IPS DF 19.7 (cell line): Measurements from ENCODE around the gene CHST12.
"Not testable (repeated sequence)": the region's sequence is repeated elsewhere in the genome, so short reads cannot be mapped to it uniquely, and the experiment has no call there.

Source experiments
- DNase-seq: peaks from one replicate; pipeline ENCODE4 v3.0.0-alpha.2; 2013; ENCODE audit warnings: low read depth, low spot score

CHST12 gene

DNA sequence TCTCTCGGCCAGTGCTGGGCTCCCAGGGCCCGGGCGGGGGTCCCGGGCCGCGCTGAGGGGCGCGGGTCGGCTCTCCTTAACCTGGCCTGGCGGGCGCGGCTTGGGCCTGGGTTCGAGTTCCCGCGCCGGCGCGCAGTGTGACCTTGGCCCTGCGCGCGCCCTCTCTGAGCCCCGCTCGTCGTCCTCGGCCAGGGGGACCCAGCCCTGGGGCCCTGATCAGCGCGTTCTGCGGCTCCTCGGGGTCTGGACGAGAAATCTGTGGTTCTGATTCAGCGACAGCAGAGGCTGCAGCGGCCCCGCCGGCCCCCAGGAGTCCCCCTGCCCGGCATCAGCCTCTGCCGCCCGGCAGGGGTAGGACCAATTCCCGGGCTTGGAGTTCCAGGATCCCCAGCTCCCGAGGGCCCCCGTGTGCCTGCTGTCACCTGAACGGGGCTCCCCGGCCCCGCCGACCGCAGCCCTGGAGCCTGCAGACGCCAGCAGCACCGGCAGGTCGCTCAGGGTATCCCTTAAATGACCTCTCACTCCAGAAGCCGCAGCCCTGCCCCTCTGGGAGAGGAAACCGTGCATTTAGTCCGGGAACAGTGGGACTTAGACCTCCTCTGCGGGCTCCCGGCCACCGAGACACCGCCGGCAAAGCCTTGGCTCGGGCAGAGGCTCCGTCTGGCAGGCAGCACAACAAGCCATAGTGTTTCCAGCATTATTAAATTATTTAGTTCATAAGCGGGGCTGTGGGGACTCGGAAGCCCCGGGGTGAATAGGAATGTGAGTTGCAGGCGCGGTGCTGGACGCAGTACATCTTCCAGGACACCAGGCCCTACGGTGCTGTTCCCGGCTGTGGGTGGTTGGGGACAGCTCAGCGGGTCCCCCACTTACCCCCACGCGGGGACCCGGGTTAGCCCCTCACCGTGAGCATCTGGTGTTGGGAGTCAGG, 572 bp downstream of the CHST12 start:
- no peak for DNase-seq

DNA sequence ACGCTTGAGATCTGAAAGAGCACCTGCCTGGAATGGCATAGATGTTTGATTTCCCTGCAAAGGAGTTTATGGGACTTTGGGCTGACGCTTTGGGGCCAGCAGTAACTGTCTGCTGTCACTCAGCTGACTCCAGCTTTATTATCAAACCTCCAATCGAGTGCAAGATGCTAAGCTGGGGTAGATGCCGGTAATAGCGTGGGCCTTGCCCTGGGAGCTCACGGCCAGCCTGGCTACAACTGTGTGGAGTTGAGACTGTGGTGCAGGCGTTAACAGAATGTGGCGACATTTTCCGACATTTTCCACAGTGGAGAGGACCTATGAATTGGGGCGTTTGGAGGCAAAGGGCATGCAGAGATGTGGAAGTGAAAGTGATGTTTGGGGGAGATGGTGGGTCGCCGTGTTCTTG, 1.3 kb downstream of the CHST12 start:
- DNase-seq, result no peak

GRCh38 chr7:2405201-2405600, 1.8 kb downstream of the CHST12 start:
- DNase-seq, result no peak

GRCh38 chr7:2405601-2406345, 2.4 kb downstream of the CHST12 start:
- DNase-seq, result no peak

- DNase-seq, result no peak
Observed at GRCh38 chr7:2409745-2410414, 6.5 kb downstream of the CHST12 start.

DNA sequence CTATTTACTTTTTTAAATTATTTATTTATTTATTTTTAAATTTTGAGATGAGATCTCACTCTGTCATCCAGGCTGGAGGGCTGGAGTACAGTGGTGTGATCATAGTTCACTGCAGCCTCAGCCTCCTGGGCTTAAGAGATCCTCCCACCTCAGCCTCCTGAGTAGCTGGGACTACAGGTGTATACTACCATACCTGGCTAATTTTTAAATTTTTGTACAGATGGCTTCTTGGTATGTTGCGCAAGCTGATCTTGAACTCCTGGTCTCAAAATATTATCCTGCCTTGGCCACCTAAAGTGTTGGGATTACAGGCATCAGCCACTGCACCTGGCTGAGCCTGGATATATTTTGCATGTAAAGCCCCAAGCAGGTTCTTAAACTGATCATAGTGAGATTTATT, 7.6 kb downstream of the CHST12 start:
- no peak for DNase-seq

DNA sequence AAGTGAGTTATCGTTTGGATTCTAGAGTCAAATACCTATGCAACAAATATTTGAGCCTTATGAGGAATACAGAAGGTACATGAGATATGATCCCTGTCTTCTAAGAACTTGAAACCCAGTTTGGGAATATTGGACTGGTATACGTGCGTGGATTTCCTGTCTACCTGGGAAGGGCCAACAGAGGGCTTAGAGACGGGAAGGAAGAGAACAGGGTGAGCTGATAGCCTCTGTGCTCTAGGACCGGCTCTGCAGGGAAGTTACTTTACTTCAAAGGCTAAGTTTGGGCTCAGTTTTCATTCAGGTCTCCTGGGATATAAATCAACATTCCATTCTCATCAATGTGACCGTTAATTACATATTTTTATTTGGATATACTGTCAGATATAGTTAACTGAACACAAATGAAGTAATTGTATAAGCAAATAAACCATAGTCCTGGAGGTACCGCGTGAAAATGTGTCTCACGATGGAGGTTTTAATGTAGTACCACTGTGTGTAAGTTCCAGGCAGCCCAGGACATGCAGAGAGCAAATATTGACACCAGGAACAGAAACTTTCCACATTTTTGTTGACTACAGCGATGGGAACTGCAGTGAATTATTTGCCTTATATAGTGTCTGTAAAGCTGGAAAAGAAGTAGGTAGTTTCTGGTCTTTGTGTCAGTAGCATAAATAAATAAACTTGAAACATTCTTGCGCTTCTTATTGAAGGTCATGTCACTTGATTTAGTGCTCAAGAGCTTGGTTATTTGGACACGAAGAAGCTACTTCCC, 8.6 kb downstream of the CHST12 start:
- DNase-seq, result no peak

DNA sequence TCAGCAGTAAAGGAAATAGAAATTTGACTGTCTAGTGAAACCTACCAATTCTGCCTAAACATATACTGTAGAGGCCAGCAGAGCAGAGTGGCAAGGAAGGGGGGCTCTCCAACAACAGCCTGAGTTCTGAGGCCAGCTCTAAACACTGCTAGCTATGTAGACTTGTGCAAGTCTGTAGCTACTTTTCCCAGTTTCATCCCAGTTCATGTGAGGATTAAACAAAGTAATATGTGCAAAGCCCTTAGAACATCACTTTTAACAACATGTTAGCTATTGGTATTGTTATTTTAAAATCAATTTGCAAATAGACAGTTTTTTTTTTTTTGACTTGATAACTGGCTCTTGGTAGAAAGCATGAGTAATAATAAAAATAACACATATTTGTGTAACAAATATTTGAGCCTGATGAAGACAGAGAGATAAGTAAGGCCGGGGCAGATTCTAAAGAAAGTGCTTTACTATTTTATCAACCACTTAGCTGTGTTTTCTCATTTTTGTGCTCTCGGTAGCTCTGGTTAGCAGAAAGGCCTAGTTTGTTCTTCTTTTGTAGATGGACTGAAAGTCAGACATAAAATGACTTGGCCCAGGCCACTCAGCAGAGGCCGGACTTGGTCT, 9.3 kb downstream of the CHST12 start:
- DNase-seq, result no peak

- no peak for DNase-seq
Observed at GRCh38 chr7:2416063-2416462, 12.7 kb downstream of the CHST12 start.

DNA sequence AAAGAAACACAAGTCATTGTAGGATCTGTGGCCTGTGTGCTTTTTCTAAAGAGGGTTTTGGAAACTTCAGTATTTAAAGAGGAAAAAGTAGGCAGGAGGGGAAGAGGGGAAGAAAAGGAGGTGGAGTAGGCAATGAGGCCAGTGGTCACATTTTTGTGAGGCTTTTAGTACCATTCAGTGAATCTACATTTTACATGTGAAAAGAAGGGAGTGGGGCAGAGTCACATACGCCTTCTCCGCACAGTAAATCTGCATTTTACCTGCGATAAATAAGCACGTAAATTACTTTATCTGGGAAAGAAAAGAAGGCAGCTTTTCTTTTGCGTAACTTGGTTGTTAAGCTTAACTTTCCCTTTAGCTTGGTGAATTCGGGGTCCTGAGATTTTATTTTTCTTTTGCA, 13.2 kb downstream of the CHST12 start:
- DNase-seq, result no peak

GRCh38 chr7:2417178-2417577, 13.8 kb downstream of the CHST12 start:
- DNase-seq, result not testable (repeated sequence)

GRCh38 chr7:2417981-2418481, 14.6 kb downstream of the CHST12 start:
- no peak for DNase-seq

DNA sequence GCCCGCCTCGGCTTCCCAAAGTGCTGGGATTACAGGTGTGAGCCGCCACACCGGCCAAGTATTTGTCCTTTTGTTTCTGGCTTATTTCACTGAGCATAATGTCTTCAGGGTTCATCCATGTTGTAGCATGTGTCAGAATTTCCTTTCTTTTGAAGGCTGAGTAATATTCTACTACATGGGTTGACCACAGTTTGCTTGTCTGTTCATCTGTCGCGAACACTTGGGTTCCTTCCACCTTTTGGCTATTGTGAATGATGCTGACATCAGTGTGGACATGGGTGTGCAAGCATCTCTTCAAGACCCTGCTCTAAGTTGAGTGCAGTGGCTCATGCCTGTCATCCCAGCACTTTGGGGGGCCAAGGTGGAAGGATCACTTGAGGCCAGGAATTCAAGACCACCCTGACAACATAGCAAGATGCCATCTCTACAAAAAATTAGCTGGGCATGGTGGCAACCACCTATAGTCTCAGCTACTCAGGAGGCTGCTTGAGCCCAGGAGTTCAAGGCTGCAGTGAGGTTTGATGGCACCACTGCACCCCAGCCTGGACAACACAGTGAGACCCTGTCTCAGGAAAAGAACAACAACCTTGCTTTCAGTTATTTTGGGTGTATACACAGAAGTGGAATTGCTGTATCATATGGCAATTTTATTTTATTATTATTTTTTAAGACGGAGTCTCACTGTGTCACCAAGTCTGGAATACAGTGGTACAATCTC, 17.0 kb downstream of the CHST12 start:
- DNase-seq, result no peak

GRCh38 chr7:2421943-2422310, 18.5 kb downstream of the CHST12 start:
- DNase-seq, result no peak

- no peak for DNase-seq
Observed at GRCh38 chr7:2425749-2426148, 22.3 kb downstream of the CHST12 start.

- no peak for DNase-seq
Observed at GRCh38 chr7:2431260-2431867, 28.0 kb downstream of the CHST12 start.

DNA sequence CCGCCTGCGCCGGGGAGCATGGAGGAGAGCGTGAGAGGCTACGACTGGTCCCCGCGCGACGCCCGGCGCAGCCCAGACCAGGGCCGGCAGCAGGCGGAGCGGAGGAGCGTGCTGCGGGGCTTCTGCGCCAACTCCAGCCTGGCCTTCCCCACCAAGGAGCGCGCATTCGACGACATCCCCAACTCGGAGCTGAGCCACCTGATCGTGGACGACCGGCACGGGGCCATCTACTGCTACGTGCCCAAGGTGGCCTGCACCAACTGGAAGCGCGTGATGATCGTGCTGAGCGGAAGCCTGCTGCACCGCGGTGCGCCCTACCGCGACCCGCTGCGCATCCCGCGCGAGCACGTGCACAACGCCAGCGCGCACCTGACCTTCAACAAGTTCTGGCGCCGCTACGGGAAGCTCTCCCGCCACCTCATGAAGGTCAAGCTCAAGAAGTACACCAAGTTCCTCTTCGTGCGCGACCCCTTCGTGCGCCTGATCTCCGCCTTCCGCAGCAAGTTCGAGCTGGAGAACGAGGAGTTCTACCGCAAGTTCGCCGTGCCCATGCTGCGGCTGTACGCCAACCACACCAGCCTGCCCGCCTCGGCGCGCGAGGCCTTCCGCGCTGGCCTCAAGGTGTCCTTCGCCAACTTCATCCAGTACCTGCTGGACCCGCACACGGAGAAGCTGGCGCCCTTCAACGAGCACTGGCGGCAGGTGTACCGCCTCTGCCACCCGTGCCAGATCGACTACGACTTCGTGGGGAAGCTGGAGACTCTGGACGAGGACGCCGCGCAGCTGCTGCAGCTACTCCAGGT, 29.7 kb downstream of the CHST12 start:
- DNase-seq, result no peak

GRCh38 chr7:2433713-2434550, 30.5 kb downstream of the CHST12 start:
- no peak for DNase-seq
